Stimulated activated CD4-positive, alpha-beta T cell treated with anti-CD3 and anti-CD28 coated beads, Interleukin-4, amount 100 ng/mL, for 4 hours (primary cell): ENCODE data around the gene USP3.
A peak's percentile ranks its signal among the peaks of the same experiment; 100 is the strongest.

Experiments used
- DNase-seq, 2 experiments: peaks; one replicate each; pipeline ENCODE4 v3.0.0-alpha.2; 2020

Gene USP3

DNA sequence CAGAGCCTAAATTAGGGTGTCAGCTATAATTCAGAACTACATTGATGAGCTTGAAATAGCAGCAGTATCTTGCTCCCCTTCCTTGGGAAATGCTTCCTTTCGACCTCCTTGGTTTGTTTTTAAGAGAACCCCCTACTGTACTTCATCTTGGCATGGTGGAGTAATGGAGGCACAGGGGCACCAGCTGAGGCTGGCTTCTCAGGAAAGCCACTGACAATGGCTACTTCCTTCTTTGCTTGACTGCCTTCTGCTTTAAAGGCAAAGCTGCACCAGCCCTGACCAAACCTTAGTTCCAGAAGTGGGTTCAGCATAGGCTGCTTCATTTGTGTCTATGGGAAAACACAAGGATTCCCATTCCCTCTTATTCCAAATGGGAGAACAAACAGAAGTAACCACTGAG, 91.3 kb downstream of the USP3 start:
- DNase-seq = no peak

DNA sequence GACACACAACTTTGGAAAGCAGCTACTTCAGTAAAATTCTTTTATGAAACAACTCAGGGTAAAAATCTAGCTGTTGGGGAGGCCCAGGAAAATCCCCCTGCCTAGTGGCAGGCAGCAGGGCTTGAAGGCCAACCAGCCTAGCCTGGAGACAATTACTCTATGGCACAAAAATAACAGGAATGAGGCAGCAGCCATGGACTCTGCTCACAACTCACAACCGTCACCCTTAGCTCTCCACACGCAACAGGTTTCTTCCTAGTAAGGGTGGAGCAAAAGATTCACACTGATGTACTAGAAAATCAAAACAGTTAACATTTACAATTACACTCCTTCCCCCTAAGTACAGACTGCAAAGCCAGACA, 92.3 kb downstream of the USP3 start:
- no peak for DNase-seq

DNA sequence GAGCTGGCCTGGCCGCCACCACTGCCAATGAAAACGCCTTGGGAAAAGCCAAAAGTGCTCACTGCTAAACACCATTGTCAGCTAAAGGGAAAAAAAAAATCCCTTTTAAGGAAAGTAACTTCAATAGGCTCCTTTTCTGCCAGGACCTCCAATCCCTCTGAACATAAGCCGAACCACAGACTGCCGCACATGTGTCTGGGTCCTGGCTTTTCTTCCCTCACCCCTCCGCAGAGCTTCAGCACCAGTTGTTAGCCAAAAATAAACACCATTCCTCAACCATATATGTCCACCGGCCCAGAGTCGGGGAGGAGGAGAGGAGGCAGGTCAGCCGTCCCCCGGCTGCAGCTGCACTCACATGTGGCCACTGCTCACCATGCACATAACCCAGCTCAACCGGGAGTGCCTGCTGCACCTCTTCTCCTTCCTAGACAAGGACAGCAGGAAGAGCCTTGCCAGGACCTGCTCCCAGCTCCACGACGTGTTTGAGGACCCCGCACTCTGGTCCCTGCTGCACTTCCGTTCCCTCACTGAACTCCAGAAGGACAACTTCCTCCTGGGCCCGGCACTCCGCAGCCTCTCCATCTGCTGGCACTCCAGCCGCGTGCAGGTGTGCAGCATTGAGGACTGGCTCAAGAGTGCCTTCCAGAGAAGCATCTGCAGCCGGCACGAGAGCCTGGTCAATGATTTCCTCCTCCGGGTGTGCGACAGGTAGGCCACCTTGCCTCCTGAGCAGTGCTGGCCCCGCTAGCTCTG, 92.8 kb downstream of the USP3 start, which contains the start of gene FBXL22:
TSS of gene FBXL22 (plus strand) at position 350 of the 753 bp plus-strand sequence. CDS start at position 356, 6 bp downstream.
- no peak for DNase-seq

DNA sequence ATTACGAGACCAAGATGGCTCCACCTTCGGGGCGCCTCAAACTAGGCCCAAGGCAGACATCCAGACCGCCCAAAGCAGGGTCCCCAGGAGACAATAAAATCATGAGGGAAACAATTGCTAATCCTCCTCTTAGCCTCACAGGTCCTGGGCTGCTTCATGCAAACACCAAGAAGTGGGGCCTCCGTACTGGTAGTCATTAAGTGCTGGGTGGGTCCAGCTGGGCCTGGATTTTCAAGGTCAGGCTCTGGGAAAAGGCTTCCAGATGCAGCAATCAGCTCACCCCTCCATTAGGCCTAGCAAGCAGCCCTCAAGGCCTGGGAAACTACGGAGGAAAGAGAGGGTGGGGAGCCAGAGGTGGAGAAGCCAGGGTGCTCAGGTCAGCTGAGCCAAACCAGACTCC, 93.4 kb downstream of the USP3 start:
- DNase-seq = no peak

DNA sequence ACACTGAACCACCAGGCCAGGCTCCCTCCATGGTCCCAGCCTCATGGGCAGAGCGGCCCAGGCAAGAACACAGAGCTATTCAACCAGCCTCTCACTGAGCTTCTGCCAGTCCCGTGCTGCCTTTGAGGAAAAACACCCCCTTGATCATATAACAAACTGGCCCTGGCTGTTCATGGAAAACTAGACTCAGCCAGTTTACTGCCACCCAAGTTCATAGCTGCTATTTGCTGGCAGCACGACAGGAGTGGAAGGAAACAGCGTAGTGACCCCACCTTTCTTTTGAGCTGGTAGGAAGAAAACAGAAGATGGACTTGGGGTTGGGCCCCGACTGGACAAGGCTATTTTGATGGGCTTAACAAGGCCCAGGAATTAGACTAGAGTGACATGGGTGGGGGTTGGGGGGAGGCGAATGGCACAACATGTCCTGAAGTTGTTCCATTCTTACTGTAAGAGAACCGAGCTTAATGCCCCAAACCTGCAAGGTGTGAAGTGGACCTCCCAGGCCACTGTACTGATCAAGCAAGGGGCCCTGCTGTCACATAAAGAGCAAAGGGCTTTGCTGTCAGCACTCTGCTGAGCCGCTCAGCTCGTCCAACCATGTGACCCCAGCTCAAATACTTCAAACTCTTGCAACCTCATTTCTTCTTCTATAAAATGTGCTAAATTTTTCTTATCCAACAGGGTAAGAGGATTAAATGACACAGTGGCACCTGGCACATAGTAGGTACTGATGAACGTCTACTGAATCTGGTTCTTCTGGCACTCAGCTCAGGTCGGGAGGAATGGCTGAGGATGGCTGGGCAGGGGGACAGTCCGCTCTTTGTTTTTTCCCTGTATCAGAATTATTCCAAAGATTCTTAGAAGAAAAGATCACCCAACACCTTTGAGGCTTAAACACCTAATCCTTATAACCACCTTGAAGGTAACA, 94.3 kb downstream of the USP3 start:
- DNase-seq = no peak

DNA sequence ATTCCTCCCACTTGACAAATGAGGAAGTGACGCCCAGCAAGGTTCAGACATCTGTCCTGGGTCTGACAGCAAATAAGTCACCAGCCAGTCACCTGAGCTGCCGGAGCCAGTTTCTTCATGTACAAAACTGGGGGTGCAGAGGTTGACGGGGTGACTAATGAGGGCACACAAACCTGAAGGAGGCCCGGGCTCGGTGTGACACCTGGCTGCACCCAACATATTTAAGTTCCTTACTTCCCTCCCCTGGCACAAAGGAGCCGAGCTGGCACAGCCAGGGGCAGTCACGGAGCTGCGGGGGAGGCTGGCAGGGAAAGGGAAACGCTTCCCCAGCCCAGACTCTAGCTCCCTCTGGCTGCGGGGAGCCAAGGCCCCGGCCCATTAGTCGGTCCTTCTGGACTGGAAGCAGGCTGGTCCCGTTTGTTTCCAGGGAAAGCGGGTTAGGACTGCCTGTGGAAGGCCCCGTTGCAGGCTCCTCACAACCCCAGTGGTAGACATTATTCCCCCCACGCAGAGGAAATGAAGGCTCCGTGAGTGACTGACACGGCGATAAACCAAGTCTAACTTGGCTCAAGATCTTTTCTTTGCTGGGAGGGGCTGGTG, 95.1 kb downstream of the USP3 start:
- peak; percentile 35 to 62 for DNase-seq

DNA sequence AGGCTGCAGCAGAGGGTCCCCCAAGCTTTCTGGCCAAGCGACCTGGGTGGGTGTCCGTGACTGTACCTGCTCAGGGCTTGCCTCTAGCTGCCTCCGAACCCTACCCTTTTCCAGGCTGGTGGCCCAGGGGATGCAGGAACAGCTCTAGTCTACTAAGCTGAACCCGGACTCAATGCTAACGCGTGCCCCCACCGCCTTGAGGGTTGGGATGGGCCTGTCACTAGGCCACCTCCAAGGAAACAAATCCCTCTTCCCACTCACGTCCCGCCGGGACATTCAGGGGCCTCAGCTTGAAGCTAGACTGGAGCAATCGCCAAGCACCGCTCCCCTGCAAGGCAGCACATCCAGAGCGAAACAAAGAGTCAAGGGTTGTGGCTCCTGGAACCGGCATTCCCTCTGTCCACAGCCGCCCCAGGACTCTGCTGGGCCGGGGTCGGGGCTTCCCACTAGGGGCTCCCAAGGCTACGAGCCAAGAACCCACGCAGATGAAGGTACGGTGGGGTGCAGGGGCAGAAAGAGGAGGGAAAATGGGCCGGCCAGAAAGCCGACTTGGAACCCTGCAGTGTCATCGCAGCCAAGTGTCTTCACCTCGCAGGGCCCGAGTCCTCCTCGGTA, 95.7 kb downstream of the USP3 start:
- DNase-seq = peak; percentile 7 to 38

DNA sequence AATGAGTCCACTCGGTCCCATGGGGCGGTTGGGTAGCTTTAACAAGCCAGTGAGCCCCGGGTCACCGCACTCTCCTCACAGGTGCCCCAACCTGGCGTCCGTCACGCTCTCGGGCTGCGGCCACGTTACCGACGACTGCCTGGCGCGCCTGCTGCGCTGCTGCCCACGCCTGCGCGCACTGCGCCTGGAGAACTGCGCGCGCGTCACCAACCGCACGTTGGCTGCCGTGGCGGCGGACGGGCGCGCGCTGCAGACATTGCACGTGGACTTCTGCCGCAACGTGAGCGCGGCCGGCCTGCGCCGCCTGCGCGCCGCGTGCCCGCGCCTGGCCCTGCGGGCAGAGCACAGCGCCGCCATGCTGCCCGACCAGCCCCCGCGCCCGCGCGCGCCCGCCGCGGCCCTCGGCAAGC, 96.2 kb downstream of the USP3 start:
- DNase-seq = peak; percentile 90 to 92

DNA sequence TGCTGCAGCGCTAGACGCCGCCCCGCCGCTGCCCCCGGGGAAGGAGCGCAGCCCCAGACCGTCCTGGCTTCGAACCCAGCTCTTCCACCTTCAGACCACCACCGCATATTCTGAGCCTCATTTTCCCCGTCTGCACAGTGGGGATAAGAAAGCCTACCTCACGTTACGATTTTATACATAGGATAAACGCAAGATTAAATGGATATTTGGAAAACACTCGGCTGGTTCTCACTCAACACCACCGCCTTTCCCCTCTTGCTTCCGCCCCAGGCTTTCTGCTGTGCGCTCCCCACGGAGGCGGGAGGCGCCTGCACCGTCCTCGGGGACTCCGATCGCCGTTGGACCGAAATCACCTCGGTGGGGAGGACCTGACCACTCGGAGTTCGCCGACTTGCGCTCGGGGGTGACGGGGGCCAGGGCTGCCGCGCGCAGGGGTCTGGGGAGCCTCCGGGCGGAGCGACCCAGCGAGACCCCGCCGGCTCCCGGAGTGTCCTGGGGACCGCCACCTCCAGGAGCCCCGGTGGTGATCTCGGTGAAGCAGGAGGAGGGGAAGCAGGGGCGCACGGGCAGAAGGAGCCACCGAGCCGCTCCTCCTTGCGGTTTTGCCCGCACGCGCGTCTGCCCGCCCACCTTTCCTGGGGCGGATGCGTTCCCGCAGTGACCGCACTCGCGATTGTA, 96.8 kb downstream of the USP3 start:
- peak; percentile 51 to 55 for DNase-seq

DNA sequence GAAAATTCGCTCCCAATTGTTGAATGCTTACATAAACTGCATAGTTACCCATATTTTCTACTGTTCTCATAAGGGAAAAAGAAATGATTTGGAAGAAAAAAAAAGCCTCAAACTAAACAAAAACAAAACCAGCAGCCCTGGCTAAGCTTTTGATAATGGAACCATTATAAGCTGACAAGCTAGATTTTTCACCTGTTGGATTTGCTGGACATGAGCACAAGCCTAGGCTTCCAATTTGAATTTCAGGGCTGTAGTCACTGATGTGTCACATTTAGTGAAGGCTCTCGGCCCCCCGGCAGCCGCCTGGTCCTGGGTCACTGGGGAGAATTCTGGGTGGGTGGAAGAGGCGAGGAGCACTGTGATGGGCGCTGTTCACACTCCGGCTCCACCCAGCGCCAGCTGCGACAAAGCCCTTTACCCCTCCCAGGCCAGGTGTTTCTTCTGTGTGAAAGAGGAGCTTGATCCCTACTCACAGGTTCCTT, 97.4 kb downstream of the USP3 start:
- DNase-seq = peak in 1 of 2 experiments; percentile 20

DNA sequence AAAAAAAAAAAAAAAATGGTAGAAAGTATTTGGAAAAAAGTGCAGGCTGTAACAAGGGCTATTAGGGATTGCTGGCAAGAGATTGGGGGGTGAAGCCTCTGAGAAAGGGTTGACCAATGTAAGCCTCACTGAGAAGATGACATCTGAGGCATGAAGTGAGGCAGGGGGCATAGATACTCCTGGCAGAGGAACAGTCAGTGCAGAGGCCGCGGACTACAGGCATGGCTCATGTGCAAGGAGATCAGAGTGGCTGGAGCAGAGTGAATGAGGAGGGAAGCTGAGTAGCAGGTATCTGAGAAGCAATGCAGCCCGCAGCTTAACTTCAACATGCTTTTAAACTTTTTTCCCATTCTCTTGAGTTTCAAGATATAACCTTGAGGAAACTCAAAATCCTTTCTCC, 98.2 kb downstream of the USP3 start:
- DNase-seq = no peak

DNA sequence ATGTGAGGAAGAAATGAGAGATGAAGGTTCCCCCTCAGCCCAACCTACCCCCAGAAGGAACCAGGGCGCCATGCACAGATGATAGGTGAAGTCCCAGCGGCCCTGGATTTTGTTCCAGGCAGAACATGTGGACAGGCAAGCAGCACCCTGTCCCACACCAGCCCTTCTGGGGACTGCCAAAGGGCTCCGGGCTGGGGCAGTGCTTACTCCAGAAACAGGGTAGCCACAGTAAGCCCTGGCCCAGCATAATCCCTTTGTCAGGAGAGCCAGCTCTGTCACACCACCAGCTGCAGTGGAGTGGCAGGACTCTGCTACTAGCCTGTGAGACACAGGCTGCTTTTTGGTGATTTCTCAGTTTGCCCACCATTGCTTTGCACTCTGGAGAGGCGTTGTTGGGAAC, 99.1 kb downstream of the USP3 start:
- DNase-seq = no peak

DNA sequence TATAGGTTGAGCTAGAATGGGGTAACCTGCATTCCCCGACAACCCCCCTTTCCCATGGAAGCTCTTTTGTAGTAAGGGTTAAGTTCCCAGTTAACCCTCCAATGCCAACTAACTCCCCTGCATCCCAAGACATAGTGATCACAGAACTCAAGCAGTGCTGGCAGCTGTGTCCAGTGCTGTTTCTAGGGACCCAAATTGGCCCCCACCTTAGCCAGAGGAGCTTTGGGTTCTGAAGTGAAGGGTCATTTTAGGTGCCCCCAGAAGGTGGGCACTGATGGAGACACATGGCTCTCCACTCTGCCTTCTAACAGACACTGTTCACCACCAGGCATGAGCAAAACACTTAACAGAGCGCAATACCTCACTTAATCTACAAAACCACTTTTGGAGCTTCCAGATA, 99.9 kb downstream of the USP3 start:
- DNase-seq = no peak

DNA sequence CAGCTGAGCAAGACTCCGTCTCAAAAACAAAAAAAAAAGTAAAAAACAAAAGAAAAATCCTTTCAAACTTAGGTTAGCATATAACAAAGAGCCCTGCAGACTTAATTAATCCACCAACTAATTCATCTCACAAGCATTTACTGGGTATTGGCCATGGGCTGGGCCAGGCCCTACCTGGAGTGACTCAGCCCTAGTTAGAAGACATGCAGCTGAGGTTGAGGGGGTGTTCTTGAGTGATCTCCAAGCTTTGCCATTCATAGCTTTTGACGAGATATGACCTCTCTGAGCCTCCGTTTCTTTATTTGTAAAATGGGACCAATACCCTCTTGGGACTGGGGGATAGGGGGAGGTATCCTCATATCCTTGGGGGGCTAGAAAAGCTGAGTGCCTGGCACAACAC, 100.6 kb downstream of the USP3 start:
- DNase-seq = peak in 1 of 2 experiments; percentile 37

DNA sequence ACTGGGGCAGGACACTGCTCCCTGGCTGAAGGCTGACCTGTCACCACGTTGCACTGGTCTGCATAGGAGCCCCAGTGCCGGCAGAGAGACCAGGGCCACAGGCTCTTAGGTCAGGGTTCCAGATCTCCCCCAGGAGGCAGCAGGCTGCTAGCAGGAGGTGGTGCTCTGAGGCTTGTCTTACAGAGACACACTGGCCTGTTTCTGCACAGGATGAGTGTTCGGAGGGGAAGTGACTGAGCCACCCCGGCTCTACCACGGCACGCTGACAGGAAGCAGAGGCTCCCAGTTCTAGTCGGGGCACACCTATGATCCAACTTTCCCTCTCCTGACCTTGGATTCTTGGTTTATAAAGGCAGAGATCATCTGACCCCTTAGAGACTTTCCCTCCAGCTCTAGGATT, 101.4 kb downstream of the USP3 start:
- DNase-seq = peak; percentile 38 to 51

DNA sequence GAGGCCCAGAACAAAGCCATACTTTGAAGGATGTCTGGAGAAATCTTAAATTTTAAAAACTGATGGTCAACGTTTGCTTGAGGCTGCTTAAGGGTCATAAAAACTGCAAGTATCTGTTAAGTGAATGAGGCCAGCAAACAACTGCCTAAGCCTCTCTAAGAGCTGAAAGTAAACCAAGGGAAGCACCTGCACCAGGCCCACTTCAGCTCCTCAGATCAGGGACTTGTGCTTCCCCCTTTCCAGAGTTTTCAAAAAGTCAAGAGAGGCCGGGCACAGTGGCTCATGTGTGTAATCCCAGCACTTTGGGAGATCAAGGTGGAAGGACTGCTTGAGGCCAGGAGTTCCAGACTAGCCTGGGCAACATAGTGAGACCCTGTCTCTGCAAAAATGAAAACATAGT, 101.9 kb downstream of the USP3 start:
- no peak for DNase-seq

DNA sequence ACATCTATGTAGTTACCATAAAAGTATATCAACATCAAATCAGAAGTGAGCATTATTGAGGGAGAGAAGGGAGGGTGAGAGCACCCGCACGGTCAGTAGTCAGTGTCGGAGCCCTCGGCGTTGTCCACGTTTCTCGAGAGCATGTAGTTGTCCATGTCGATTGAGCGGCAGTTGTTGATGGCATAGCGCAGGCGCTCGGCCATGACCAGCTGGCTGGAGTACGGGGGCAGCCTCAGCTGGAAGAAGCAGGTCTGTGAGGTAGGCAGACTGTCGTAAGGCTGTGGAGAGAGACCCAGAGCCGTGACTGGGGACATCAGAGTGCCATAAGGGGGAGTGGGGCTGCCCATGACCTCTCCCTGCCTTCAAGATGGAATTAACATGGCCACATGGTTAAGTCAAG, 104.6 kb downstream of the USP3 start:
- DNase-seq = no peak

DNA sequence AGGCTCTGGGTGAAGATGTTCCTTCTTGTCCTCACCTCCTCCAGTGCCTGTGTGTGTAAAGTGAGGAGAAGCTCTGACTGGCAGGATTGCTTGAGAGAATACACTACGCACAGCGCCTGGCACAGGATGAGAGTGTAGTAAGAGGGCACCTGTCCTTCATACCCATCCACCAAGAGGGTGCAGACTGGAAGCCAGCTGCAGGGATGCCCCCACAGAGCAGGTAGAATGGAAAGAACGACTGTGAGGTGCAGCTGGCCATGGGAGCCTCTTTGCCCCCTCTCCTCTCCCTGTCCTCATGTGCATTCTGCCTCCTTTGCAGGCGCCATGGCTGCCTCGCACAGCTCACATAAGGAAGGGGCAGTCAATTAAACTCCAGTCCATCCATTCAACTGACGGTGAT, 105.1 kb downstream of the USP3 start:
- DNase-seq = no peak

DNA sequence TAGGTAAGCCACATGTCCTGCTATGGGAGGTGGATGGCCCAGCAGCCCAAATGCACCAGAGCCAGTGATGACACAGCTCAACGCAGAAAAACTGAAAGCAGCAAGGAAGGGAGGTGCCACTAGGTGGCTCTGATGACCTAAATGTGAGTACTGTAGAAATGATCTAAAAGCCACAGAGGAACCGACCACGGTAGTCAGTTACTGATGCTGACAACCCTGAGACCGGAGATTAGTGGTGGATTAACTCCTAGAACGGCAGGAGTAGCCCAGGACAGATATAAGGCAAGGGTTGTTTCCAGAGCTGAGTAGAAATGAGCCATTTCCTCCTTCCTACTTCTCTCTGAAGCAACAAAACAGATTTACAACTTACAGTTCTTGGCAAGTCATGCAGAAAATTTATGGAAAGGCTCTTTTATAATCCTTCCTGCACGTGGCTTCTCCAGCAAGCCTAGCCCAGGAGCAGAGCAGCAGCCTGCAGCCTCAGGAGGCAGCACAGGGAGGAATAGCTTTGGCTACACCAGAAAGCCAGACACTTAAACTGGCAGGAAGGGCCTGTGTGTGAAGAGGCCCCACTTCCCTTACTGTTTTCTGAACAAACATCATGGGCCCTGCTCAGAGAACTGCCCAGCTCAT, 105.9 kb downstream of the USP3 start:
- peak; percentile 63 to 73 for DNase-seq

DNA sequence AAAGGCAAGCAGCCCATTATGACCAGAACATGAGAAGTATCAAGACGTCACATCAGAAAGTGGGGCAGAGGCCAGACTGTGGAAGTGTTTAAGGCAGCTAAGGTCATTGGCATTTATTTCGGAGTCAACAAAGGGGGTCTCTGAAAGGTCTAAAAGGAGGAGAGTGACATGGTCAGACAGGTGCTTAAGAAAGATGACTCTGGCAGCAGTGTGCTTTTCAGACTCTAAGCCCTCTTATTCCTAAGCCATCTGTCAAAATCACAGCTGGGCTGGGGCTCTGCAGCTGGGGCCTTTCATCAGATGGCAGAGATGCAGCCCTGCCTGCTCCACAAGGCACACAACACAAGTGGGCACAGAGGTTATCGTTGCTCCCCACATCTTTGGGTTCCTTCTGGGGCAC, 106.8 kb downstream of the USP3 start:
- DNase-seq = no peak

DNA sequence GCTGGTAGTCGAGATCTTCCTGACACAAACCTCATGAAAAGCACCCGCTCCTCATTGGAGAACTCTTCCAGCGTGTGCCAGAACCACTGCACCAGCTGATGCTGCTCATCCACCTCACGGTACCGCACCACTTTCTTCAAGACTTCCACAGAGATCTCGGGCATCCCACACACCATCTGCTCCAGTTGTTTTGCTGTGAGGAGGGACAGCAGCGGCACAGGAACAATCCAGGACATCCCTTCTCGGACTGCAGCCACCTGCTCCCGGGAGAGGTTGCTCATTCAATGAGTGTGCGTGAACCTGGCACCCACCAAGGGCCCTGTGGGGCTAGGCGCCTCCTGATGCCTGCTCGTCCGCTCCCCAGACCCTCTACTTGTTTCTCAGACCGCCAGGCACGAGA, 107.9 kb downstream of the USP3 start:
- DNase-seq = no peak

DNA sequence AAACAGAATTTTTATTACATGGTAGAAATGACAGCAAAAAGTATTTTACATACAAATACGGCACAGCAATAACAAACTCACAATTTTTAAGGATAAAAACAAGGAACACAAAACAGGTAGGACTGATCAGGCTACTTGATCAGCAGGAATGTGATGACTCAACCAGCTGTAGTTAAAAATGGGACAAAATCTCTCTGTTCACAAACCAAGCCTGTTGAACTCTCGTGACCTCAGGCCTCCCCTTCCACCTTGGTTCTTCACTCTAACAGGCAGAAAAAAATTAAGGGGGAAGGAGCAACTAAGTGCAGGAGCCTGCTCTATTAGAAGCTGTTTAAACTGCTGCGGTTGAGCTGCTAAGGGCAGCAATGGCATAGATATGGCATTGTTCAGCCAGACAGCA, 111.5 kb downstream of the USP3 start:
- no peak for DNase-seq
